SH-SY5Y (cell line): ENCODE results near the gene MACROD2.

Source experiments
- GATA2 ChIP-seq: IDR thresholded peaks from 2 replicates; pipeline ENCODE4 v1.6.1; 2011; ENCODE audit warnings: mild to moderate bottlenecking, low read depth, low read length
- GATA3 ChIP-seq: IDR thresholded peaks from 2 replicates; pipeline ENCODE4 v1.6.1; 2011; ENCODE audit warnings: low read depth, mild to moderate bottlenecking, low read length, moderate library complexity

GRCh38 chr20:15487682-15488081 is 1492.4 kb downstream of the MACROD2 start:
- no peak for TF ChIP-seq GATA3
- no peak for TF ChIP-seq GATA2
